ENCODE data around the gene DIP2C. TPM values are rescaled to one million over a fixed set of nuclear protein-coding genes. Genes with fewer than 3 reads are reported as not detected.
"Not testable (repeated sequence)": the region's sequence is repeated elsewhere in the genome, so short reads cannot be mapped to it uniquely, and the experiment has no call there.

The DIP2C gene
- total RNA-seq, 3 donors from 2014 or later = 17.1 to 48.2 (median 20.3) TPM

DNA sequence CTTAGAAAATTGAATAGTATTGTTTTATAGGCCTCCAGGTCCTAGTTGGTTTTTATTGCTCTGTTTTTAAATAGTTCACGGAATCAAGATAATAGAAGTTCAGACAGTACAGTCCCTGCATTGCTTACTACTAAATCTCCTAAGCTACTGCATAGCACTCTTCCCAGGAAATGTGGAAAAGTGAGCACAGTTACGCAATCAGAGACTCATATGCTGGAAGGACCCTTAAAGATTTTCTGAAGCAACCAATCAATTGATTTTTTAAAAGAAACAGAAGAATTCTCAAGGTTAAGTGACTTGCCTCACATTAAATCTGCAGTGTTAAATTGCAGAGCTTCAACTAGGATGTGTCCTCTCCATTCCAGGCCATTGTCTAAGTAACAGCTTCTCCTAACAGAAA is 23.1 kb upstream of the DIP2C start:
- no peaks in the 10 kb centered on the region for H3K36me3 ChIP-seq
- DNase-seq (ENCODE audit: low spot score in 2 of 2) = no peak
- no peak for TF ChIP-seq POLR2A (IDR thresholded peaks at IDR 0.05)
- TF ChIP-seq POLR2AphosphoS5 (IDR thresholded peaks at IDR 0.05) = no peak
- TF ChIP-seq, protein P1, sequence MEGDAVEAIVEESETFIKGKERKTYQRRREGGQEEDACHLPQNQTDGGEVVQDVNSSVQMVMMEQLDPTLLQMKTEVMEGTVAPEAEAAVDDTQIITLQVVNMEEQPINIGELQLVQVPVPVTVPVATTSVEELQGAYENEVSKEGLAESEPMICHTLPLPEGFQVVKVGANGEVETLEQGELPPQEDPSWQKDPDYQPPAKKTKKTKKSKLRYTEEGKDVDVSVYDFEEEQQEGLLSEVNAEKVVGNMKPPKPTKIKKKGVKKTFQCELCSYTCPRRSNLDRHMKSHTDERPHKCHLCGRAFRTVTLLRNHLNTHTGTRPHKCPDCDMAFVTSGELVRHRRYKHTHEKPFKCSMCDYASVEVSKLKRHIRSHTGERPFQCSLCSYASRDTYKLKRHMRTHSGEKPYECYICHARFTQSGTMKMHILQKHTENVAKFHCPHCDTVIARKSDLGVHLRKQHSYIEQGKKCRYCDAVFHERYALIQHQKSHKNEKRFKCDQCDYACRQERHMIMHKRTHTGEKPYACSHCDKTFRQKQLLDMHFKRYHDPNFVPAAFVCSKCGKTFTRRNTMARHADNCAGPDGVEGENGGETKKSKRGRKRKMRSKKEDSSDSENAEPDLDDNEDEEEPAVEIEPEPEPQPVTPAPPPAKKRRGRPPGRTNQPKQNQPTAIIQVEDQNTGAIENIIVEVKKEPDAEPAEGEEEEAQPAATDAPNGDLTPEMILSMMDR (IDR thresholded peaks at IDR 0.05) = no peak
- H3K27me3 ChIP-seq = no peaks in the 10 kb centered on the region
- H3K4me1 ChIP-seq = no peaks in the 10 kb centered on the region
- no peak overlapping the region for H3K27ac ChIP-seq
- no peak overlapping the region for H3K4me3 ChIP-seq
- H3K9me3 ChIP-seq = peaks cover 12% of the 10 kb centered on the region in 2 donors
- intact Hi-C loops (cut with DNase I; ENCODE audit: low total_unique reads) = no loop called here

DNA sequence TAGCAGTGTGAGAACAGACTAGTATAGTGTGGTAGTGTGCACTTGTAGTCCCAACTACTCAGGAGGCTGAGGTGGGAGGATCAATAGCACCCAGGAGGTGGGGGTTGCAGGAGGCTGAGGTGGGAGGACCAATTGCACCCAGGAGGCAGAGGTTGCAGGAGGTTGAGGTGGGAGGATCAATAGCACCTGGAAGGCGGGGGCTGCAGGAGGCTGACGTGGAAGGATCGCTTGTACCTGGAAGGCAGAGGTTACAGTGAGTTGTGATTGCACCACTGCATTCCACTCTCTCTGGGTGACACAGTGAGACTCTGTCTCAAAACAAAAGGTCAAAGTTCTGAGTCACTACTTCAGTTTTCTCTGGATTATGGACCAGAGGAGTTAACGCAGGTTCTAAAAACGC is 22.6 kb upstream of the DIP2C start:
- Histone ChIP-seq H3K4me3 (no peak overlapping the region), H3K36me3 (no peaks in the 10 kb centered on the region), H3K4me1 (no peaks in the 10 kb centered on the region), H3K27me3 (no peaks in the 10 kb centered on the region), H3K27ac (no peak overlapping the region), H3K9me3 (peaks cover 12% of the 10 kb centered on the region in 2 donors)
- intact Hi-C loops (cut with DNase I; ENCODE audit: low total_unique reads) = no loop called here
- TF ChIP-seq, protein P1 (IDR thresholded peaks at IDR 0.05) = no peak
- TF ChIP-seq POLR2A (IDR thresholded peaks at IDR 0.05) (no peak), POLR2AphosphoS5 (IDR thresholded peaks at IDR 0.05) (no peak)
- DNase-seq (ENCODE audit: low spot score in 2 of 2) = no peak

DNA sequence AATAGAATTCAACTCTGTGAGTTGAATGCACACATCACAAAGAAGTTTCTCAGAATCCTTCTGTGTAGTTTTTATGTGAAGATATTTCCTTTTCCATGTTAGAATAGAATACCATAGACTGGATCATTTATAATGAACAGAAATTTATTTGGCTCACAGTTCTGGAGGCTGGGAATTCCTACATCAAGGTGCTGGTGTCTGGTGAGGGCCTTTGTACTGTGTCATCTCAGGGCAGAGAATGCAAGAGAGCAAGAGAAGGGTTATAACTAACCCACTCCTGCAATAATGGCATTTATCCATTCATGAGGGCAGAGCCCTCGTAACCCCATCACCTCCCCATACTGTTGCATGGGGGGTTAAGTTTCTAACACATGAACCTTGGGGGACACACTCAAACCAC is 18.4 kb upstream of the DIP2C start:
- intact Hi-C loops (cut with DNase I; ENCODE audit: low total_unique reads) = no loop called here
- Histone ChIP-seq H3K27me3 (peaks cover 0 to under 1% of the 10 kb centered on the region in 2 donors), H3K36me3 (no peaks in the 10 kb centered on the region), H3K9me3 (peaks cover 0 to 9% of the 10 kb centered on the region in 2 donors), H3K4me3 (no peak overlapping the region), H3K27ac (no peak overlapping the region), H3K4me1 (no peaks in the 10 kb centered on the region)
- no peak for DNase-seq (ENCODE audit: low spot score in 2 of 2)
- TF ChIP-seq, protein P1 (IDR thresholded peaks at IDR 0.05) = no peak
- no peak for TF ChIP-seq POLR2A (IDR thresholded peaks at IDR 0.05)
- no peak for TF ChIP-seq POLR2AphosphoS5 (IDR thresholded peaks at IDR 0.05)

- intact Hi-C loops (cut with DNase I; ENCODE audit: low total_unique reads) = no loop called here
- no peak for DNase-seq (ENCODE audit: low spot score in 2 of 2)
These were observed 18.0 kb upstream of the DIP2C start for GRCh38 chr10:707456-707855.

GRCh38 chr10:703118-703517 is 13.7 kb upstream of the DIP2C start:
- Histone ChIP-seq H3K4me1 (no peaks in the 10 kb centered on the region), H3K9me3 (peaks cover 0 to 10% of the 10 kb centered on the region in 2 donors), H3K27me3 (peaks cover 0 to 10% of the 10 kb centered on the region in 2 donors), H3K27ac (no peak overlapping the region), H3K36me3 (no peaks in the 10 kb centered on the region), H3K4me3 (no peak overlapping the region)
- DNase-seq (ENCODE audit: low spot score in 2 of 2) = no peak
- intact Hi-C loops (cut with DNase I; ENCODE audit: low total_unique reads) = no loop called here
- TF ChIP-seq POLR2A (IDR thresholded peaks at IDR 0.05) (no peak), POLR2AphosphoS5 (IDR thresholded peaks at IDR 0.05) (no peak)
- TF ChIP-seq, protein P1 (IDR thresholded peaks at IDR 0.05) = no peak

More at GRCh38 chr10:707456-707855, 18.0 kb upstream of the DIP2C start:
- no peak overlapping the region for H3K4me3 ChIP-seq
- H3K27me3 ChIP-seq = peaks cover 0 to 4% of the 10 kb centered on the region in 2 donors
- H3K9me3 ChIP-seq = peaks cover 0 to 10% of the 10 kb centered on the region in 2 donors
- no peak overlapping the region for H3K27ac ChIP-seq
- TF ChIP-seq POLR2A (IDR thresholded peaks at IDR 0.05) (no peak), POLR2AphosphoS5 (IDR thresholded peaks at IDR 0.05) (no peak)
- TF ChIP-seq, protein P1 (IDR thresholded peaks at IDR 0.05) = no peak
- H3K36me3 ChIP-seq = no peaks in the 10 kb centered on the region
- H3K4me1 ChIP-seq = no peaks in the 10 kb centered on the region

DNA sequence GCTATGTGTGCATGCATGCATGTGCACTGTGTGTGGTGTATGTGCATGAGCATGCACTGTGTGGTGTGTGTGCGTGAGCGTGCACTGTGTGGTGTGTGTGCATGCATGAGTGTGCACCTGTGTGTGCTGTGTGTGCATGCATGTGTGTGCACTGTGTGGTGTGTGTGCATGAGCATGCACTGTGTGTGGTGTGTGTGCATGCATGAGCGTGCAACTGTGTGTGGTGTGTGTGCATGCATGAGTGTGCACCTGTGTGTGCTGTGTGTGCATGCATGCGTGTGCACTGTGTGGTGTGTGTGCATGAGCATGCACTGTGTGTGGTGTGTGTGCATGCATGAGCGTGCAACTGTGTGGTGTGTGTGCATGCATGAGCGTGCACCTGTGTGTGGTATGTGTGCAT is 10.7 kb upstream of the DIP2C start:
- H3K4me1 ChIP-seq; H3K36me3 ChIP-seq; DNase-seq (ENCODE audit: low spot score in 2 of 2); intact Hi-C loops (cut with DNase I; ENCODE audit: low total_unique reads); H3K4me3 ChIP-seq; H3K27ac ChIP-seq: not testable (repeated sequence)
- peaks cover 0 to 10% of the 10 kb centered on the region in 2 donors for H3K9me3 ChIP-seq
- H3K27me3 ChIP-seq = peaks cover 0 to 19% of the 10 kb centered on the region in 2 donors
